H1 (cell line): ENCODE measurements around the gene PLXNB2. TPM values are rescaled to one million over a fixed set of nuclear protein-coding genes. Genes with fewer than 3 reads are reported as not detected.
A peak's percentile ranks its signal among the peaks of the same experiment; 100 is the strongest.

Experiments
- CTCF ChIA-PET: fragments of 300-600 bp; sonication (Branson Sonifier 250); formaldehyde crosslinking; loops from one replicate; lab custom pipeline; 2021; ENCODE audit not compliant: partially characterized antibody; lab: Charles Lee
- POLR2A ChIA-PET: fragments of 300-600 bp; sonication (Branson Sonifier 250); formaldehyde crosslinking; loops from one replicate; lab custom pipeline; 2021; ENCODE audit warnings: inconsistent platforms; ENCODE audit not compliant: partially characterized antibody; lab: Charles Lee
- DNase-seq, 2 experiments: peaks; one replicate each; pipeline versions ENCODE4 v3.0.0 to v3.0.0-alpha.2; 2010 to 2022; ENCODE audit warnings: low spot score in 2 of 2, low read depth in 1 of 2, mixed read lengths in 1 of 2
- FAIRE-seq: peaks from 2 replicates; lab custom pipeline; 2011; peaks lifted over from hg19 to GRCh38; lab: Jason Lieb, UNC
- H2AFZ ChIP-seq: 2 replicates; pipeline ENCODE4 v1.8.1; 2012; ENCODE audit warnings: low read length, inconsistent platforms
- H2AK5ac ChIP-seq: 2 replicates; pipeline ENCODE4 v1.6.1; 2013; ENCODE audit warnings: low read depth, low read length
- H2BK120ac ChIP-seq: replicated peaks from 2 replicates; pipeline ENCODE3; 2013; ENCODE audit warnings: low read depth, low read length, inconsistent platforms
- H2BK12ac ChIP-seq: 2 replicates; pipeline ENCODE4 v1.6.1; 2013; ENCODE audit warnings: low read depth, low read length
- H2BK15ac ChIP-seq: 2 replicates; pipeline ENCODE4 v1.6.1; 2013; ENCODE audit warnings: low read length
- H2BK20ac ChIP-seq: 2 replicates; pipeline ENCODE4 v1.6.1; 2013; ENCODE audit warnings: low read length
- H2BK5ac ChIP-seq: 2 replicates; pipeline ENCODE4 v1.6.1; 2013; ENCODE audit warnings: low read depth, low read length
- H3K14ac ChIP-seq: 2 replicates; pipeline ENCODE4 v1.6.1; 2013; ENCODE audit warnings: inconsistent platforms; ENCODE audit not compliant: insufficient read length
- H3K18ac ChIP-seq: 2 replicates; pipeline ENCODE4 v1.6.1; 2013; ENCODE audit warnings: low read length; ENCODE audit errors: extremely low read depth
- H3K23ac ChIP-seq: 2 replicates; pipeline ENCODE4 v1.6.1; 2013; ENCODE audit warnings: inconsistent platforms; ENCODE audit not compliant: insufficient read length
- H3K23me2 ChIP-seq: 2 replicates; pipeline ENCODE4 v1.6.1; 2013; ENCODE audit warnings: low read depth, low read length
- H3K27ac ChIP-seq: 2 replicates; pipeline ENCODE4 v1.6.1; 2011; ENCODE audit warnings: low read depth, low read length, inconsistent platforms
- H3K27me3 ChIP-seq, 4 experiments: replicated peaks in 1 of 4; 1 replicate in 1 of 4; 2 replicates in 3 of 4; pipeline versions ENCODE4 v1.6.1 to v1.8.1; 2011 to 2013; ENCODE audit warnings: low read length in 3 of 4, mild to moderate bottlenecking in 3 of 4, inconsistent platforms in 2 of 4, mixed read lengths in 2 of 4, moderate library complexity in 1 of 4; ENCODE audit not compliant: control insufficient read depth in 3 of 4, insufficient read depth in 3 of 4; ENCODE audit errors: extremely low read depth in 1 of 4
- H3K36me3 ChIP-seq, 4 experiments: 2 replicates each; pipeline versions ENCODE4 v1.6.1 to v1.8.1; 2011 to 2013; ENCODE audit warnings: mild to moderate bottlenecking in 4 of 4, low read length in 3 of 4, moderate library complexity in 2 of 4, control low read depth in 1 of 4, inconsistent platforms in 1 of 4; ENCODE audit not compliant: insufficient read depth in 4 of 4, control insufficient read depth in 2 of 4
- H3K4ac ChIP-seq: replicated peaks from 2 replicates; pipeline ENCODE3; 2013; ENCODE audit warnings: low read length, low read depth, mixed read lengths, inconsistent platforms; ENCODE audit not compliant: insufficient read length
- H3K4me1 ChIP-seq, 4 experiments: replicated peaks in 1 of 4; 1 replicate in 1 of 4; 2 replicates in 3 of 4; pipeline versions ENCODE4 v1.6.1 to v1.8.1; 2011 to 2013; ENCODE audit warnings: low read length in 3 of 4, inconsistent platforms in 2 of 4, mixed read lengths in 1 of 4; ENCODE audit not compliant: insufficient read depth in 4 of 4, control insufficient read depth in 3 of 4
- H3K4me2 ChIP-seq, 2 experiments: 2 replicates each; pipeline versions ENCODE4 v1.6.1 to v1.8.1; 2011 to 2013; ENCODE audit warnings: low read depth in 2 of 2, low read length in 2 of 2, control low read depth in 1 of 2, inconsistent platforms in 1 of 2, mild to moderate bottlenecking in 1 of 2; ENCODE audit not compliant: insufficient read depth in 1 of 2
- H3K4me3 ChIP-seq, 4 experiments: fragments of 200-600, 300-600 bp in 1 of 4; sonication (generic), shearing (Covaris generic), sonication (Bioruptor Twin) in 1 of 4; 2 replicates each; pipeline versions ENCODE4 v1.5.1 to v1.8.1; 2011 to 2016; ENCODE audit warnings: low read length in 4 of 4, low read depth in 3 of 4, control low read depth in 2 of 4, inconsistent platforms in 2 of 4, mild to moderate bottlenecking in 2 of 4, mixed read lengths in 1 of 4, moderate library complexity in 1 of 4; ENCODE audit not compliant: insufficient read depth in 2 of 4; ENCODE audit errors: extremely low read depth in 1 of 4
- H3K56ac ChIP-seq: replicated peaks from 2 replicates; pipeline ENCODE3; 2013; ENCODE audit warnings: low read depth, mild to moderate bottlenecking, mixed read lengths, low read length, inconsistent platforms; ENCODE audit not compliant: insufficient read length
- H3K79me1 ChIP-seq: 2 replicates; pipeline ENCODE4 v1.6.1; 2013; ENCODE audit warnings: low read depth, low read length, control low read depth
- H3K79me2 ChIP-seq, 2 experiments: 2 replicates each; pipeline versions ENCODE4 v1.6.1 to v1.8.1; 2012 to 2013; ENCODE audit warnings: low read length in 2 of 2, mild to moderate bottlenecking in 2 of 2, inconsistent platforms in 1 of 2; ENCODE audit not compliant: insufficient read depth in 2 of 2, control insufficient read depth in 1 of 2
- H3K9ac ChIP-seq, 4 experiments: replicated peaks in 1 of 4; 1 replicate in 1 of 4; 2 replicates in 3 of 4; pipeline versions ENCODE4 v1.6.1 to v1.8.1; 2011 to 2013; ENCODE audit warnings: low read depth in 3 of 4, low read length in 3 of 4, control low read depth in 2 of 4, mild to moderate bottlenecking in 2 of 4, moderate library complexity in 2 of 4, inconsistent platforms in 1 of 4; ENCODE audit errors: extremely low read depth in 1 of 4
- H3K9me3 ChIP-seq, 2 experiments: 2 replicates each; pipeline versions ENCODE4 v1.6.1 to v1.8.1; 2012 to 2013; ENCODE audit warnings: mild to moderate bottlenecking in 2 of 2, moderate library complexity in 2 of 2, control low read depth in 1 of 2, inconsistent platforms in 1 of 2, low read depth in 1 of 2, low read length in 1 of 2, mixed read lengths in 1 of 2; ENCODE audit not compliant: insufficient read depth in 2 of 2
- H4K20me1 ChIP-seq, 2 experiments: replicated peaks in 1 of 2; 2 replicates each; pipeline versions ENCODE3 to v1.8.1; 2011 to 2013; ENCODE audit warnings: inconsistent platforms in 2 of 2, low read length in 2 of 2, mild to moderate bottlenecking in 1 of 2; ENCODE audit not compliant: insufficient read depth in 2 of 2, control insufficient read depth in 1 of 2
- H4K5ac ChIP-seq: 2 replicates; pipeline ENCODE4 v1.6.1; 2013; ENCODE audit warnings: low read length, low read depth, mixed read lengths, inconsistent platforms; ENCODE audit not compliant: insufficient read length
- H4K8ac ChIP-seq: 2 replicates; pipeline ENCODE4 v1.8.0; 2013; ENCODE audit warnings: mild to moderate bottlenecking, moderate library complexity, low read length, inconsistent platforms; ENCODE audit not compliant: insufficient read depth; ENCODE audit errors: extremely low read depth
- H4K91ac ChIP-seq: replicated peaks from 2 replicates; pipeline ENCODE3; 2013; ENCODE audit warnings: low read length, mixed read lengths, inconsistent platforms; ENCODE audit not compliant: insufficient read length
- BRCA1 ChIP-seq: IDR thresholded peaks from 2 replicates; pipeline ENCODE4 v1.6.1; 2012; ENCODE audit warnings: low read depth, low read length, improper control_type of control experiment
- CHD1 ChIP-seq: IDR thresholded peaks from 2 replicates; pipeline ENCODE4 v1.6.1; 2012; ENCODE audit warnings: low read depth, low read length, improper control_type of control experiment
- KDM1A ChIP-seq: fragments of 200-600, 300-600 bp; sonication (generic); IDR thresholded peaks from 2 replicates; pipeline ENCODE4 v1.7.1; 2016; ENCODE audit warnings: mild to moderate bottlenecking, low read length, borderline replicate concordance
- POLR2A ChIP-seq, 2 experiments: IDR thresholded peaks; 1 replicate in 1 of 2; 2 replicates in 1 of 2; pipeline ENCODE4 v1.6.1; 2011; ENCODE audit warnings: low read depth in 2 of 2, low read length in 2 of 2, mild to moderate bottlenecking in 2 of 2; ENCODE audit errors: control extremely low read depth in 1 of 2
- RBBP5 ChIP-seq: IDR thresholded peaks from 2 replicates; pipeline ENCODE4 v1.7.1; 2012; ENCODE audit warnings: low read depth, mild to moderate bottlenecking, inconsistent platforms, low read length, moderate library complexity, borderline replicate concordance
- SAP30 ChIP-seq: fragments of 300-600 bp; sonication (generic); IDR thresholded peaks from 2 replicates; pipeline ENCODE4 v1.7.1; 2012; ENCODE audit warnings: low read length, moderate library complexity, mild to moderate bottlenecking, inconsistent platforms; ENCODE audit not compliant: insufficient read depth, insufficient replicate concordance
- SIX5 ChIP-seq: IDR thresholded peaks from 2 replicates; pipeline ENCODE4 v1.6.1; 2011; ENCODE audit warnings: mild to moderate bottlenecking, low read depth, low read length
- SUZ12 ChIP-seq: fragments of 200-600 bp; sonication (generic); IDR thresholded peaks from 2 replicates; pipeline ENCODE4 v1.6.1; 2012; ENCODE audit warnings: mild to moderate bottlenecking, inconsistent platforms, low read length, moderate library complexity, mixed read lengths
- ZNF274 ChIP-seq: IDR thresholded peaks from 2 replicates; pipeline ENCODE4 v1.7.0; 2012; ENCODE audit warnings: low read length, borderline replicate concordance; ENCODE audit errors: extremely low read depth
- WGBS, 2 experiments: shearing (Covaris generic) in 1 of 2; methylation state at CpG; one replicate each; pipeline versions ENCODE4 v1.1.6 to v1.1.7; 2013 to 2015; ENCODE audit warnings: low lambda C conversion rate in 2 of 2, mixed read lengths in 2 of 2, inconsistent platforms in 1 of 2, low coverage in 1 of 2, missing lambda C conversion rate in 1 of 2; ENCODE audit not compliant: insufficient replicate concordance in 2 of 2, insufficient coverage in 1 of 2, insufficient read length in 1 of 2; ENCODE audit errors: extremely low coverage in 1 of 2, missing lambda C conversion rate in 1 of 2; 5-methylcytosine and 5-hydroxymethylcytosine counted together
- polyA plus RNA-seq, 7 experiments: library from polyadenylated mRNA; depleted of rRNA in 3 of 7; stranded (reverse) in 5 of 7; unstranded in 2 of 7; fragments of >200 nt in 5 of 7; fragments of 200-250 nt in 2 of 7; gene quantifications; 1 replicate in 5 of 7; 2 replicates in 1 of 7; 4 replicates in 1 of 7; pipeline versions ENCODE4 v1.2.1 to v1.2.3, GENCODE V29; 2011 to 2013; ENCODE audit warnings: missing spikeins in 2 of 7, mixed read lengths in 2 of 7
- total RNA-seq: library from RNA; stranded (reverse); fragmentation: NEBNext Ultra II Directional; extraction: Animal tissue kit (Norgen Biotek cat#: 25700); gene quantifications from 2 replicates; pipeline ENCODE4 v1.2.1, GENCODE V29; 2021

Gene PLXNB2
- total and polyA plus RNA-seq, 2 of the 8 experiments (the other 6 are each of a cell fraction or from before 2014, with no cell fraction given) = 58.3 to 92.8 TPM

- Histone ChIP-seq H3K9ac (no peak overlapping the region), H3K4ac (no peak overlapping the region), H3K27me3 (peaks cover 1 to 13% (median 12%) of the 10 kb centered on the region in 4 experiments; a peak in 6 of 7 replicates), H3K23me2 (peaks cover 10% of the 10 kb centered on the region; the same call in 1 of the 2 replicates), H3K4me1 (peaks cover 0 to 8% (median 2%) of the 10 kb centered on the region in 4 experiments; a peak in 4 of 7 replicates), H2BK120ac (no peak overlapping the region), H4K5ac (no peak overlapping the region), H3K4me3 (peak overlapping the region in 1 of 4 experiments; percentile 63; a peak in 2 of 8 replicates), H4K8ac (no peak overlapping the region), H3K23ac (no peak overlapping the region), H3K18ac (no peak overlapping the region), H3K79me1 (no peaks in the 10 kb centered on the region), H2AK5ac (no peak overlapping the region), H3K79me2 (no peaks in the 10 kb centered on the region), H2BK12ac (no peak overlapping the region), H2BK15ac (no peak overlapping the region), H3K4me2 (peak overlapping the region; percentile 78 to 81; a peak in 3 of 4 replicates), H3K56ac (no peak overlapping the region), H4K91ac (no peak overlapping the region), H3K36me3 (no peaks in the 10 kb centered on the region), H2BK20ac (no peak overlapping the region), H2BK5ac (no peak overlapping the region), H4K20me1 (no peaks in the 10 kb centered on the region), H3K9me3 (no peaks in the 10 kb centered on the region), H3K27ac (no peak overlapping the region), H2AFZ (no peak overlapping the region), H3K14ac (no peak overlapping the region)
- no peak for TF ChIP-seq SIX5
- no peak for TF ChIP-seq BRCA1
- no peak for TF ChIP-seq SAP30
- no peak for TF ChIP-seq ZNF274
- TF ChIP-seq SUZ12 = no peak
- TF ChIP-seq RBBP5 = no peak
- TF ChIP-seq CHD1 = no peak
- TF ChIP-seq POLR2A (IDR thresholded peaks at IDR 0.05; ENCODE audit: control extremely low read depth in 1 of 2, low read depth in 2 of 2, low read length in 2 of 2) = no peak
- no peak for TF ChIP-seq KDM1A
- FAIRE-seq (no peak), DNase-seq (no peak)
- POLR2A ChIA-PET = interaction anchor here (1.3 kb wide), 1 partner anchor 19 kb away, joined by 5 read pairs; no protein-coding TSS in a partner anchor
- WGBS, 2 experiments = 90% methylated on average over 19 of the region's 19 CpGs; no CpG with 5 or more reads in 1 of the 2 experiments
- CTCF ChIA-PET = interaction anchor here (0.6 to 4.0 kb wide), 16 partner anchors 8 to 295 kb away, joined by 3 to 24 read pairs (median 3); no protein-coding TSS in a partner anchor
Observed at GRCh38 chr22:50325444-50326224, 18.2 kb upstream of the PLXNB2 start.
